Lung (tissue), 12 donors: ENCODE results near the gene MISFA. TPM values are rescaled to one million over a fixed set of nuclear protein-coding genes. Genes with fewer than 3 reads are reported as not detected.

Source experiments
- ATAC-seq: fragments of 200-7000 bp; cut with Tn5 transposase; one replicate; pipeline ENCODE4 v1.9.1; 2020; ENCODE audit warnings: moderate number of reproducible peaks; ENCODE audit not compliant: insufficient read depth, low FRiP score
- DNase-seq, 3 donors: peaks; one replicate each; pipeline ENCODE4 v3.0.0-alpha.2; 2013 to 2017
- H3K27ac ChIP-seq, 2 donors: one replicate each; pipeline ENCODE4 v1.5.1; 2013; ENCODE audit warnings: mild to moderate bottlenecking in 2 of 2, moderate library complexity in 2 of 2, control low read depth in 1 of 2, inconsistent platforms in 1 of 2, low read depth in 1 of 2, low read length in 1 of 2
- H3K27me3 ChIP-seq, 3 donors: one replicate each; pipeline ENCODE4 v1.5.1; 2013; ENCODE audit warnings: low read length in 2 of 3; ENCODE audit not compliant: control insufficient read depth in 3 of 3, insufficient read depth in 3 of 3
- H3K36me3 ChIP-seq, 4 donors: one replicate each; pipeline ENCODE4 v1.5.1; 2013; ENCODE audit warnings: low read length in 4 of 4, mild to moderate bottlenecking in 1 of 4, moderate library complexity in 1 of 4; ENCODE audit not compliant: control insufficient read depth in 4 of 4, insufficient read depth in 4 of 4
- H3K4me1 ChIP-seq, 5 donors: one replicate each; pipeline ENCODE4 v1.5.1; 2013; ENCODE audit warnings: low read length in 5 of 5, mild to moderate bottlenecking in 2 of 5, moderate library complexity in 1 of 5; ENCODE audit not compliant: control insufficient read depth in 5 of 5, insufficient read depth in 5 of 5
- H3K4me3 ChIP-seq: one replicate; pipeline ENCODE4 v1.5.1; 2013; ENCODE audit warnings: mild to moderate bottlenecking, control low read depth, moderate library complexity
- H3K9ac ChIP-seq, 2 donors: one replicate each; pipeline ENCODE4 v1.5.1; 2013; ENCODE audit warnings: low read length in 2 of 2, control low read depth in 1 of 2; ENCODE audit not compliant: insufficient read depth in 1 of 2
- H3K9me3 ChIP-seq, 4 donors: one replicate each; pipeline ENCODE4 v1.5.1; 2013; ENCODE audit warnings: low read length in 3 of 4, mild to moderate bottlenecking in 1 of 4, moderate library complexity in 1 of 4; ENCODE audit not compliant: control insufficient read depth in 4 of 4, insufficient read depth in 3 of 4
- CTCF ChIP-seq: IDR thresholded peaks from 2 replicates; pipeline ENCODE4 v1.5.1; 2012; ENCODE audit warnings: mild to moderate bottlenecking; ENCODE audit errors: control extremely low read depth, extremely low read depth
- WGBS, 2 donors: extraction: QIAGEN DNeasy Blood & Tissue Kit; methylation state at CpG; one replicate each; pipeline ENCODE4 v1.1.7; 2013; 5-methylcytosine and 5-hydroxymethylcytosine counted together
- polyA plus RNA-seq, 2 donors: library from polyadenylated mRNA; stranded (reverse); fragments of 200-250 nt; gene quantifications; one replicate each; pipeline ENCODE4 v1.2.1, GENCODE V29; 2013
- total RNA-seq, 2 donors: library from RNA; depleted of rRNA in 1 of 2; stranded (reverse); fragments of >200 nt in 1 of 2; gene quantifications; one replicate each; pipeline ENCODE4 v1.2.1, GENCODE V29; 2014 to 2021
- donor health status: control.
- donor health status: control.
- donor health status: Bipolar disorder and iron deficiency.
- donor health status: healthy.
- donor health status: DM: yes; HTN: yes; CAD: no.

MISFA gene
- total and polyA plus RNA-seq, 4 donors = 0.95 to 3.5 (median 2.6) TPM

DNA sequence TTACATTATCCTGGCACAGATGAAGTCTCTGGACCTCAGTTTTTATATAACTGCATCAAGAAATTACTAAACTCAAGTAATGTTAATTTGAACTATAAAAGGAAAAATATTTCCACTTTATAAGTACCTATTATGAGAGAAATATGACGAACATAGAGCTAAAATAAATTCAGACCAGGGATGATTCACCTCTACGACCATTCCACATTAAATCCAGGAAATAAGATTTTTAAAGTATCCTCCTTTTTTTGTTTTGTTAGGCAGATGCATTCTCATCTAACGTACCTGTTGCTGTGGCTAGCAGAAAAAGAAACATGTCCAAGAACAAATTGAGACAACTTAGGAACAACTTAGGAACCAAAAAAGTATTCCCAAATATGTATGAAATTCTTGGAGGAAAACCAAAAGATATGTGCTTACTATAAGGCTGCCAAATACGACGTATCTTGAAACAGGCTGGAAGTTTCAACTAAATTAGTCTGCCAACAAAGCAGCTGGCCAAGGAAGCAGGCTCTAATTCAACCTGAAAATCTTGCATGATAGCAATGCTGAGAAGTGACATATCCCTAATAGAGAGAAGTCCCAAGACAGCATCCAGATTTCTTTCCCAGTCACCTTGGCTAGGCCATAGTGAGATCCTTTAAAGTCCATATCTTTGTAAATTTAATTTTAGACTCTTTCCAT, 18.9 kb downstream of the MISFA start:
- H3K4me1 ChIP-seq = peaks cover 0 to 17% (median 8%) of the 10 kb centered on the region in 5 donors
- peak overlapping the region in 1 of 2 donors; percentile 55 for H3K9ac ChIP-seq
- DNase-seq (peak; percentile 72 to 92 (median 89)), ATAC-seq (no peak)
- no peak for TF ChIP-seq CTCF
- H3K36me3 ChIP-seq = peaks cover 13 to 25% (median 21%) of the 10 kb centered on the region in 4 donors
- no peaks in the 10 kb centered on the region for H3K27me3 ChIP-seq
- H3K9me3 ChIP-seq = no peaks in the 10 kb centered on the region
- no peak overlapping the region for H3K4me3 ChIP-seq
- peak overlapping the region in 1 of 2 donors; percentile 66 for H3K27ac ChIP-seq
- 29 to 47% methylated on average over 5 of the region's 5 CpGs for whole genome bisulfite sequencing, 2 donors

- Histone ChIP-seq H3K27ac (no peak overlapping the region), H3K27me3 (no peaks in the 10 kb centered on the region), H3K4me1 (peaks cover 0 to 8% (median 6%) of the 10 kb centered on the region in 5 donors), H3K4me3 (no peak overlapping the region), H3K36me3 (peaks cover 0 to 1% (median 0%) of the 10 kb centered on the region in 4 donors), H3K9ac (no peak overlapping the region), H3K9me3 (peaks cover 0 to 2% (median 0%) of the 10 kb centered on the region in 4 donors)
- DNase-seq (no peak), ATAC-seq (no peak)
- 95 to 96% methylated on average over 2 of the region's 2 CpGs for WGBS, 2 donors
- TF ChIP-seq CTCF = no peak
Measured at GRCh38 chr11:18623707-18624106, 24.1 kb downstream of the MISFA start.

DNA sequence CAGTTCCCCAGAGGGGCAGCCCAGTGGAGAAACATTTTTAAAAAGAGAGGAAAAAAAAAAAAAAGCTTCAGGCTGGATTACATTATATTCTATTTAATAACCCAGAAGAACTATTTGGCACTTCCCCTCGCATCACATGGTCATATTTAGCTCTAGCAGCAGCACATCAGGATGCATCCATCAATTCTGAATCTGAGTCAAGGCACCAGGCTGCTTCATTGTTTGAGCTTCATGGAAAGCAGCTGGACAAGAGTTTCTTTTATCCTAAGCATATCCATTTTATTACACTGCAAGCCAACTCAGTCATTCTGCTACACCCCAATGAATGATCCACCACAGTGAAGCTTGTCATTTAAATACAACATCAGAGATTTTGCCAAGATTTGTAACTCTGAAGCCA, 24.6 kb downstream of the MISFA start:
- peaks cover 0 to 2% (median 0%) of the 10 kb centered on the region in 4 donors for H3K9me3 ChIP-seq
- H3K36me3 ChIP-seq = peaks cover 0 to 1% (median 0%) of the 10 kb centered on the region in 4 donors
- 88 to 95% methylated on average over 1 of the region's 1 CpG for WGBS, 2 donors
- H3K27me3 ChIP-seq = no peaks in the 10 kb centered on the region
- DNase-seq = no peak
- H3K9ac ChIP-seq = no peak overlapping the region
- H3K4me3 ChIP-seq = no peak overlapping the region
- no peak for TF ChIP-seq CTCF
- H3K4me1 ChIP-seq = peaks cover 0 to 5% (median 1%) of the 10 kb centered on the region in 5 donors
- ATAC-seq = no peak
- H3K27ac ChIP-seq = no peak overlapping the region
